HCT116 (cell line): ENCODE data around the gene CEP162. TPM values are rescaled to one million over a fixed set of nuclear protein-coding genes. Genes with fewer than 3 reads are reported as not detected.

Source experiments
- ATAC-seq: fragments of 200-7000 bp; cut with Tn5 transposase; 2 replicates; pipeline ENCODE4 v1.9.1; 2020; ENCODE audit warnings: mild to moderate bottlenecking, moderate library complexity
- BruUV-seq: library from RNA; stranded (reverse); fragments of 400-500 nt; replicated peaks from 2 replicates; lab custom pipeline; 2021; lab: Mats Ljungman, UMichigan
- CTCF ChIA-PET: fragments of 300-600 bp; sonication (Branson Sonifier 250); formaldehyde crosslinking; loops from one replicate; lab custom pipeline; 2021; ENCODE audit warnings: antibody characterized with exemption; lab: Charles Lee
- POLR2A ChIA-PET: fragments of 300-600, 350-600 bp; sonication (Branson Sonifier 250); formaldehyde crosslinking; loops from one replicate; lab custom pipeline; 2021; ENCODE audit warnings: antibody characterized with exemption; lab: Charles Lee
- RAD21 ChIA-PET, 2 experiments: fragments of 300-600 bp; sonication (Branson Sonifier 250); formaldehyde crosslinking; loops; one replicate each; lab custom pipeline; 2023; ENCODE audit warnings: low total read pairs in 2 of 2; ENCODE audit not compliant: uncharacterized antibody in 2 of 2, unreplicated experiment in 2 of 2, low non-redundant PET in 1 of 2; lab: Charles Lee
- DNase-seq: peaks from one replicate; pipeline ENCODE4 v3.0.0-alpha.2; 2010; ENCODE audit warnings: low read depth, low spot score
- H2AFZ ChIP-seq: fragments of 200-600 bp; shearing (Covaris generic), sonication (generic); 2 replicates; pipeline ENCODE4 v1.6.1; 2017; ENCODE audit warnings: low read depth, mixed run types, mixed read lengths, antibody characterized with exemption, low read length; ENCODE audit not compliant: poor library complexity, severe bottlenecking
- H3K27ac ChIP-seq: 2 replicates; pipeline ENCODE4 v1.5.1; 2012; ENCODE audit warnings: low read depth, low read length
- H3K27me3 ChIP-seq: fragments of 200-600 bp; sonication (generic); 2 replicates; pipeline ENCODE4 v1.6.1; 2016; ENCODE audit warnings: mixed run types, low read length, mixed read lengths; ENCODE audit not compliant: insufficient read depth
- H3K36me3 ChIP-seq, 2 experiments: fragments of 200-500 bp in 1 of 2; fragments of 200-600 bp in 1 of 2; sonication (Bioruptor generic) in 1 of 2; sonication (generic) in 1 of 2; 2 replicates each; pipeline versions ENCODE4 v1.5.1 to v1.6.1; 2014 to 2016; ENCODE audit warnings: low read length in 2 of 2, inconsistent platforms in 1 of 2, mixed read lengths in 1 of 2, mixed run types in 1 of 2; ENCODE audit not compliant: insufficient read depth in 2 of 2, control insufficient read depth in 1 of 2
- H3K4me1 ChIP-seq, 2 experiments: fragments of 200-600 bp in 1 of 2; sonication (generic) in 1 of 2; 2 replicates each; pipeline versions ENCODE4 v1.5.1 to v1.6.1; 2012 to 2017; ENCODE audit warnings: low read length in 2 of 2, inconsistent platforms in 1 of 2, mild to moderate bottlenecking in 1 of 2, mixed read lengths in 1 of 2, mixed run types in 1 of 2, moderate library complexity in 1 of 2; ENCODE audit not compliant: insufficient read depth in 2 of 2, control insufficient read depth in 1 of 2
- H3K4me2 ChIP-seq: fragments of 200-600 bp; sonication (generic); 2 replicates; pipeline ENCODE4 v1.6.1; 2017; ENCODE audit warnings: mixed run types, low read length, mixed read lengths
- H3K4me3 ChIP-seq, 2 experiments: fragments of 200-600 bp in 1 of 2; sonication (generic) in 1 of 2; replicated peaks in 1 of 2; 2 replicates each; pipeline ENCODE4 v1.5.1; 2011 to 2016; ENCODE audit warnings: low read length in 2 of 2, control low read depth in 1 of 2, low read depth in 1 of 2, mild to moderate bottlenecking in 1 of 2, mixed read lengths in 1 of 2, mixed run types in 1 of 2
- H3K79me2 ChIP-seq: fragments of 200-600 bp; sonication (generic); 2 replicates; pipeline ENCODE4 v1.6.1; 2017; ENCODE audit warnings: mild to moderate bottlenecking, mixed run types, low read length, moderate library complexity, mixed read lengths; ENCODE audit not compliant: insufficient read depth
- H3K9ac ChIP-seq: fragments of 200-600 bp; sonication (generic); 2 replicates; pipeline ENCODE4 v1.6.1; 2016; ENCODE audit warnings: low read length, mixed read lengths
- H3K9me2 ChIP-seq: fragments of 200-600 bp; sonication (generic), shearing (Covaris generic); 2 replicates; pipeline ENCODE4 v1.6.1; 2017; ENCODE audit warnings: mixed run types, mild to moderate bottlenecking, moderate library complexity; ENCODE audit not compliant: insufficient read depth
- H3K9me3 ChIP-seq, 2 experiments: fragments of 200-500 bp in 1 of 2; fragments of 200-600 bp in 1 of 2; sonication (Bioruptor generic) in 1 of 2; sonication (generic) in 1 of 2; 2 replicates each; pipeline ENCODE4 v1.6.1; 2014 to 2017; ENCODE audit warnings: low read length in 2 of 2, mixed read lengths in 2 of 2, inconsistent platforms in 1 of 2, low read depth in 1 of 2, mild to moderate bottlenecking in 1 of 2, mixed run types in 1 of 2, moderate library complexity in 1 of 2; ENCODE audit not compliant: control insufficient read depth in 1 of 2, insufficient read depth in 1 of 2
- H4K20me1 ChIP-seq: fragments of 200-600 bp; sonication (generic), shearing (Covaris generic); 2 replicates; pipeline ENCODE4 v1.6.1; 2017; ENCODE audit warnings: mixed run types, mild to moderate bottlenecking, moderate library complexity; ENCODE audit not compliant: insufficient read depth
- ATF3 ChIP-seq: IDR thresholded peaks from 2 replicates; pipeline ENCODE4 v1.6.1; 2012
- CBX3 ChIP-seq: IDR thresholded peaks from 2 replicates; pipeline ENCODE4 v1.6.1; 2012; ENCODE audit warnings: low read depth
- EGR1 ChIP-seq: IDR thresholded peaks from 2 replicates; pipeline ENCODE4 v1.6.1; 2012; ENCODE audit warnings: low read depth
- RAD21 ChIP-seq: IDR thresholded peaks from 2 replicates; pipeline ENCODE4 v1.6.1; 2012; ENCODE audit warnings: low read depth, mild to moderate bottlenecking
- SIN3A ChIP-seq: IDR thresholded peaks from 2 replicates; pipeline ENCODE4 v1.6.1; 2012; ENCODE audit warnings: low read depth
- SRF ChIP-seq: IDR thresholded peaks from 2 replicates; pipeline ENCODE4 v1.6.1; 2012; ENCODE audit warnings: low read depth
- TCF7L2 ChIP-seq: IDR thresholded peaks from 2 replicates; pipeline ENCODE4 v1.7.0; 2011; ENCODE audit warnings: borderline replicate concordance, inconsistent platforms; ENCODE audit not compliant: insufficient read depth, insufficient read length; ENCODE audit errors: extremely low read depth
- YY1 ChIP-seq: IDR thresholded peaks from 2 replicates; pipeline ENCODE4 v1.6.1; 2011; ENCODE audit warnings: low read length, low read depth, moderate library complexity, mild to moderate bottlenecking; ENCODE audit not compliant: insufficient replicate concordance; ENCODE audit errors: extremely low read depth
- ZBTB33 ChIP-seq: IDR thresholded peaks from 2 replicates; pipeline ENCODE4 v1.6.1; 2011; ENCODE audit warnings: mild to moderate bottlenecking, low read length, moderate library complexity; ENCODE audit not compliant: insufficient replicate concordance; ENCODE audit errors: extremely low read depth
- ZFX ChIP-seq: fragments of 450-650 bp; IDR thresholded peaks from 2 replicates; pipeline ENCODE4 v1.6.1; 2017
- intact Hi-C: fragments of 100-400 bp; cut with micrococcal nuclease; formaldehyde crosslinking; loops from 2 replicates; pipeline ENCODE4 v1.10.0; 2022
- total RNA-seq: library from RNA; stranded (reverse); gene quantifications from one replicate; pipeline ENCODE4 v1.2.1, GENCODE V29; 2021; ENCODE audit not compliant: unreplicated experiment
- TF ChIP-seq, protein P1 (sequence below), 3 experiments: fragments of 200-600 bp in 1 of 3; sonication (generic) in 1 of 3; IDR thresholded peaks in 2 of 3; conservative IDR thresholded peaks in 1 of 3; 2 replicates each; pipeline ENCODE4 v1.5.1; 2012 to 2017; ENCODE audit warnings: low read depth in 2 of 3, low read length in 2 of 3, antibody characterized with exemption in 1 of 3, borderline replicate concordance in 1 of 3, control low read depth in 1 of 3, mild to moderate bottlenecking in 1 of 3, mixed read lengths in 1 of 3, mixed run types in 1 of 3, moderate library complexity in 1 of 3; ENCODE audit not compliant: insufficient read depth in 1 of 3

The CEP162 gene
- total RNA-seq, 1 experiment from 2014 or later = 5.5 TPM

- no peak for TF ChIP-seq ZBTB33
- no peak for TF ChIP-seq CBX3
- no peak for TF ChIP-seq YY1
- no peak for TF ChIP-seq EGR1
- TF ChIP-seq SIN3A = no peak
- TF ChIP-seq TCF7L2 = no peak
- TF ChIP-seq ATF3 = no peak
- TF ChIP-seq ZFX = no peak
Measured at GRCh38 chr6:84222426-84222825, 5.0 kb downstream of the CEP162 start (continued).

GRCh38 chr6:84220809-84221409 lies 6.5 kb downstream of the CEP162 start:
- Histone ChIP-seq H3K9ac (no peak overlapping the region), H3K36me3 (no peaks in the 10 kb centered on the region), H3K79me2 (no peaks in the 10 kb centered on the region), H4K20me1 (no peaks in the 10 kb centered on the region; the same call in 1 of the 2 replicates), H3K9me3 (no peaks in the 10 kb centered on the region), H3K4me2 (no peak overlapping the region), H3K9me2 (no peaks in the 10 kb centered on the region), H3K27me3 (no peaks in the 10 kb centered on the region), H2AFZ (no peak overlapping the region), H3K27ac (no peak overlapping the region), H3K4me1 (no peaks in the 10 kb centered on the region), H3K4me3 (no peak overlapping the region)
- ChIA-PET CTCF (interaction anchor here (1.1 to 3.0 kb wide), 6 partner anchors 332 to 606 kb away, joined by 3 to 13 read pairs (median 4); partner anchors contain the start of gene CYB5R4), RAD21 (no interaction called here), POLR2A (no interaction called here)
- no peak for TF ChIP-seq SRF
- TF ChIP-seq, protein P1, sequence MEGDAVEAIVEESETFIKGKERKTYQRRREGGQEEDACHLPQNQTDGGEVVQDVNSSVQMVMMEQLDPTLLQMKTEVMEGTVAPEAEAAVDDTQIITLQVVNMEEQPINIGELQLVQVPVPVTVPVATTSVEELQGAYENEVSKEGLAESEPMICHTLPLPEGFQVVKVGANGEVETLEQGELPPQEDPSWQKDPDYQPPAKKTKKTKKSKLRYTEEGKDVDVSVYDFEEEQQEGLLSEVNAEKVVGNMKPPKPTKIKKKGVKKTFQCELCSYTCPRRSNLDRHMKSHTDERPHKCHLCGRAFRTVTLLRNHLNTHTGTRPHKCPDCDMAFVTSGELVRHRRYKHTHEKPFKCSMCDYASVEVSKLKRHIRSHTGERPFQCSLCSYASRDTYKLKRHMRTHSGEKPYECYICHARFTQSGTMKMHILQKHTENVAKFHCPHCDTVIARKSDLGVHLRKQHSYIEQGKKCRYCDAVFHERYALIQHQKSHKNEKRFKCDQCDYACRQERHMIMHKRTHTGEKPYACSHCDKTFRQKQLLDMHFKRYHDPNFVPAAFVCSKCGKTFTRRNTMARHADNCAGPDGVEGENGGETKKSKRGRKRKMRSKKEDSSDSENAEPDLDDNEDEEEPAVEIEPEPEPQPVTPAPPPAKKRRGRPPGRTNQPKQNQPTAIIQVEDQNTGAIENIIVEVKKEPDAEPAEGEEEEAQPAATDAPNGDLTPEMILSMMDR (IDR thresholded peaks at IDR 0.05 in 2 of 3, conservative IDR thresholded peaks at IDR 0.05 in 1 of 3; ENCODE audit: borderline replicate concordance in 1 of 3, insufficient read depth in 1 of 3, low read depth in 2 of 3, low read length in 2 of 3) = peak; percentile 22 to 60 (median 59); a peak in 4 of 6 replicates
- peak; percentile 73 for TF ChIP-seq RAD21
- TF ChIP-seq CBX3 = no peak
- BruUV-seq = no TSS peak
- ATAC-seq (no peak), DNase-seq (peak; percentile 10)
- intact Hi-C loops = loop anchor here (1.0 to 5.0 kb wide), 2 partner anchors 337 to 604 kb away; no protein-coding TSS in a partner anchor
